Keratinocyte (primary cell): ENCODE measurements around the gene DDIT3. TPM values are rescaled to one million over a fixed set of nuclear protein-coding genes. Genes with fewer than 3 reads are reported as not detected.

Source experiments
- DNase-seq: peaks from one replicate; pipeline ENCODE4 v3.0.0-alpha.2; 2011; ENCODE audit warnings: low read depth, missing footprints, low spot score
- FAIRE-seq: peaks from 2 replicates; lab custom pipeline; 2011; peaks lifted over from hg19 to GRCh38; lab: Jason Lieb, UNC
- H2AFZ ChIP-seq: 2 replicates; pipeline ENCODE4 v1.6.0; 2012; ENCODE audit warnings: low read length, control low read depth, inconsistent platforms; ENCODE audit not compliant: control insufficient read depth
- H3K27ac ChIP-seq: 2 replicates; pipeline ENCODE4 v1.5.1; 2011; ENCODE audit warnings: low read length; ENCODE audit not compliant: control insufficient read depth, insufficient read depth
- H3K27me3 ChIP-seq: 3 replicates; pipeline ENCODE4 v1.6.0; 2011; ENCODE audit warnings: low read length; ENCODE audit not compliant: control insufficient read depth, insufficient read depth; ENCODE audit errors: extremely low read depth
- H3K36me3 ChIP-seq, 2 experiments: 2 replicates in 1 of 2; 3 replicates in 1 of 2; pipeline ENCODE4 v1.5.1; 2011; ENCODE audit warnings: low read length in 2 of 2, mild to moderate bottlenecking in 1 of 2; ENCODE audit not compliant: control insufficient read depth in 2 of 2, insufficient read depth in 2 of 2; ENCODE audit errors: extremely low read depth in 1 of 2
- H3K4me1 ChIP-seq: 3 replicates; pipeline ENCODE4 v1.5.1; 2011; ENCODE audit warnings: low read length; ENCODE audit not compliant: control insufficient read depth, insufficient read depth; ENCODE audit errors: extremely low read depth
- H3K4me2 ChIP-seq: 3 replicates; pipeline ENCODE4 v1.6.0; 2011; ENCODE audit warnings: low read depth, low read length; ENCODE audit not compliant: control insufficient read depth, insufficient read depth; ENCODE audit errors: extremely low read depth
- H3K4me3 ChIP-seq, 3 experiments: fragments of 200-600 bp in 1 of 3; sonication (generic) in 1 of 3; 2 replicates in 2 of 3; 3 replicates in 1 of 3; pipeline ENCODE4 v1.5.1; 2011 to 2016; ENCODE audit warnings: low read length in 3 of 3, mild to moderate bottlenecking in 3 of 3, control low read depth in 2 of 3, inconsistent platforms in 1 of 3, low read depth in 1 of 3, mixed read lengths in 1 of 3, mixed run types in 1 of 3, moderate library complexity in 1 of 3; ENCODE audit not compliant: control insufficient read depth in 2 of 3, insufficient read depth in 2 of 3; ENCODE audit errors: extremely low read depth in 1 of 3
- H3K79me2 ChIP-seq: 2 replicates; pipeline ENCODE4 v1.6.0; 2012; ENCODE audit warnings: low read length; ENCODE audit not compliant: control insufficient read depth, insufficient read depth
- H3K9ac ChIP-seq: 3 replicates; pipeline ENCODE4 v1.6.0; 2011; ENCODE audit warnings: low read length; ENCODE audit not compliant: control insufficient read depth, insufficient read depth; ENCODE audit errors: extremely low read depth
- H3K9me1 ChIP-seq: 3 replicates; pipeline ENCODE4 v1.6.0; 2011; ENCODE audit warnings: low read length; ENCODE audit not compliant: control insufficient read depth, insufficient read depth; ENCODE audit errors: extremely low read depth
- H3K9me3 ChIP-seq: 2 replicates; pipeline ENCODE4 v1.5.1; 2012; ENCODE audit warnings: low read depth, low read length; ENCODE audit not compliant: control insufficient read depth
- H4K20me1 ChIP-seq: 3 replicates; pipeline ENCODE4 v1.6.0; 2011; ENCODE audit warnings: low read length; ENCODE audit not compliant: control insufficient read depth, insufficient read depth; ENCODE audit errors: extremely low read depth
- CTCF ChIP-seq, 3 experiments: IDR thresholded peaks in 1 of 3; conservative IDR thresholded peaks in 1 of 3; optimal IDR thresholded peaks in 1 of 3; 2 replicates in 2 of 3; 3 replicates in 1 of 3; pipeline versions ENCODE3 to v1.5.1; 2011; ENCODE audit warnings: low read length in 3 of 3, mild to moderate bottlenecking in 3 of 3, moderate library complexity in 2 of 3, control low read depth in 1 of 3, inconsistent platforms in 1 of 3; ENCODE audit not compliant: insufficient read depth in 2 of 3; ENCODE audit errors: extremely low read depth in 1 of 3
- EZH2 ChIP-seq: IDR thresholded peaks from one replicate; pipeline ENCODE4 v1.6.1; 2012; ENCODE audit warnings: inconsistent platforms, mild to moderate bottlenecking, low read length, moderate library complexity
- dilution Hi-C: fragments of 300-500 bp; cut with MboI; formaldehyde crosslinking; loops from one replicate; pipeline ENCODE4 v1.7.0; 2020; ENCODE audit warnings: low sequenced_read_pairs; ENCODE audit not compliant: extremely low pct_ligation_motif_present
- polyA plus RNA-seq, 5 experiments: library from polyadenylated mRNA; depleted of rRNA in 3 of 5; stranded (reverse) in 3 of 5; stranded (forward) in 1 of 5; unstranded in 1 of 5; fragments of >200 nt; gene quantifications; 1 replicate in 1 of 5; 2 replicates in 3 of 5; 3 replicates in 1 of 5; pipeline versions ENCODE4 v1.2.1 to v1.2.3, GENCODE V29; 2011 to 2012; ENCODE audit warnings: missing spikeins in 2 of 5, low read depth in 1 of 5, low replicate concordance in 1 of 5

Gene DDIT3
- polyA plus RNA-seq, 1 donor (not counting 4 experiments of a cell fraction or from before 2014, with no cell fraction given): 25.6 TPM

GRCh38 chr12:57554453-57554852 lies 34.1 kb upstream of the DDIT3 start:
- Histone ChIP-seq H3K4me1 (no peaks in the 10 kb centered on the region), H3K9me1 (no peaks in the 10 kb centered on the region), H2AFZ (no peak overlapping the region), H3K27ac (no peak overlapping the region), H4K20me1 (no peaks in the 10 kb centered on the region), H3K9me3 (no peaks in the 10 kb centered on the region), H3K79me2 (no peaks in the 10 kb centered on the region), H3K9ac (no peak overlapping the region), H3K4me2 (no peak overlapping the region), H3K27me3 (peaks cover 14% of the 10 kb centered on the region), H3K4me3 (no peak overlapping the region), H3K36me3 (no peaks in the 10 kb centered on the region)
- DNase-seq: no peak
- no peak for FAIRE-seq
- TF ChIP-seq EZH2 (no peak), CTCF (optimal IDR thresholded peaks at IDR 0.05 in 1 of 3, IDR thresholded peaks at IDR 0.05 in 1 of 3, conservative IDR thresholded peaks at IDR 0.05 in 1 of 3; ENCODE audit: extremely low read depth in 1 of 3, insufficient read depth in 2 of 3, low read length in 3 of 3) (no peak)
- dilution Hi-C loops: no loop called here

- FAIRE-seq (no peak), DNase-seq (no peak)
- peaks cover 22% of the 10 kb centered on the region for H3K27me3 ChIP-seq
- dilution Hi-C loops: no loop called here
- TF ChIP-seq CTCF (optimal IDR thresholded peaks at IDR 0.05 in 1 of 3, IDR thresholded peaks at IDR 0.05 in 1 of 3, conservative IDR thresholded peaks at IDR 0.05 in 1 of 3; ENCODE audit: extremely low read depth in 1 of 3, insufficient read depth in 2 of 3, low read length in 3 of 3) (no peak), EZH2 (no peak)
- H3K27ac ChIP-seq: no peak overlapping the region
- H3K9me3 ChIP-seq: no peaks in the 10 kb centered on the region
- no peaks in the 10 kb centered on the region for H3K4me1 ChIP-seq
- H3K4me3 ChIP-seq: no peak overlapping the region
- H3K36me3 ChIP-seq: no peaks in the 10 kb centered on the region
- no peak overlapping the region for H3K9ac ChIP-seq
- H2AFZ ChIP-seq: no peak overlapping the region
- no peaks in the 10 kb centered on the region for H4K20me1 ChIP-seq
- H3K9me1 ChIP-seq: no peaks in the 10 kb centered on the region
- no peaks in the 10 kb centered on the region for H3K79me2 ChIP-seq
- H3K4me2 ChIP-seq: no peak overlapping the region
Observed at GRCh38 chr12:57553343-57554202, 33.3 kb upstream of the DDIT3 start.
